SKM-1 (cell line): ENCODE results near the gene GALNT15.

ENCODE experiments used
- DNase-seq: peaks from one replicate; lab custom pipeline; 2025; ENCODE audit not compliant: unreplicated experiment; lab: John Stamatoyannopoulos, UW

Gene GALNT15

GRCh38 chr3:16174389-16174788 lies at the start of gene GALNT15:
Gene GALNT15 (plus strand): TSS chr3:16174680. CDS start chr3:16175152, 472 bp downstream.
- no peak for DNase-seq

- DNase-seq = no peak
Observed at GRCh38 chr3:16126634-16127033, 47.8 kb upstream of the GALNT15 start.

- DNase-seq = no peak
Observed at GRCh38 chr3:16127249-16127648, 47.2 kb upstream of the GALNT15 start.

DNA sequence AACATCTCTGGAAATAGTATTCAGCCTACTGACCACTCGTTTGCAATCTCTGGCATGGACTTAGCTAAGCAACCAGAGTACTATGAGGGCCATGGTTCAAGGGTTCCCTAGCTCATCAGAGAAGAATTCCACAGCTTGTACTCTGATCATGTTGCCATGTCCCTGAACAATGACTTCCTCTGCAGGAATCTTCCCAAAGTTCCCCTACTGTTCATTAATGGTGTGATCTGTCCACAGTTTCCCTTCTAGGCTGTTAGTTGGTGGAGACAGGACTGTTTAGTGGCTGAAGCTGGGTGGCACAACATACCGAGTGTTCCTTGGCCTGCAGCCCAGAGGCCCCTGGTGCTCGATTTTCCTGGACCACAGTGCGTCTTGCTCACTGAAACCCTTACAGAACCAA lies 44.4 kb upstream of the GALNT15 start:
- DNase-seq = no peak

DNA sequence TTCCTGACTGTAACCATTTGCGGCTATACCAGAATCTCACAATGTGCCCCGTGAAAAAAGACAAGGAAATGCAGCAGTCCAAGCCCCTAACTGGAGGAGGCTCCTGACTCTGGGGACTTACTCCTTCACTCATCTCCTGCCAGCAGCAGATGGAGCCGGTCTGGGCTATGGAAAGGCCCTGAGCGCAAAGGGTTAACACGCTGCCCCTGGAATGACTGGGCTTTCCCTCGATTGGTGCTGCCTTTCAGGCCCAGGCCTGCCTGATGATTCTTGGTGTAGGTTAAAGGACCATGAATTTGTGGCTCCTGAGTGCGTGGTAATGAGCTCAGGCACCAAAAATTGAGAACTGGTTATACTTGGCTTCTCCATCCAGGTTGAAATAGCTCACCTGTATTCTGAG lies 42.3 kb upstream of the GALNT15 start:
- DNase-seq = no peak

DNA sequence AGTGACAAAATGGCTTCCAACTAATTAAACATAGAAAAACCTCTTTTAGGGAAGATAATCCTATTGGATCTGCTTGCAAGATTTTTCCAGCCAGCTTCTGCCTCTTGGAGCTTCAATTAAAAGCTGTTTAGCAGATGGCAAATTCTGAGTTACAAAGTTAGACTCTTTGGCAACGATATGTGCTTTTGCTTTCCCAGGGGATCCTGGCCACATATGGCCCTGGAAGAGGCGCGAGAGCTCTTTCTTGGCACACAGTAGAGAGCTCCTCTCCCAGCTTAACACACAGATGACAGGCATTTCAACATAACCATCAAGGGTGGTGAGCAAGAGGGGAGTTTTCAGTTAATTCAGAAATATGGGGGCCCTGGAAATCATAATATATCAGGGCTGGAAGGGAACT lies 41.6 kb upstream of the GALNT15 start:
- no peak for DNase-seq

DNA sequence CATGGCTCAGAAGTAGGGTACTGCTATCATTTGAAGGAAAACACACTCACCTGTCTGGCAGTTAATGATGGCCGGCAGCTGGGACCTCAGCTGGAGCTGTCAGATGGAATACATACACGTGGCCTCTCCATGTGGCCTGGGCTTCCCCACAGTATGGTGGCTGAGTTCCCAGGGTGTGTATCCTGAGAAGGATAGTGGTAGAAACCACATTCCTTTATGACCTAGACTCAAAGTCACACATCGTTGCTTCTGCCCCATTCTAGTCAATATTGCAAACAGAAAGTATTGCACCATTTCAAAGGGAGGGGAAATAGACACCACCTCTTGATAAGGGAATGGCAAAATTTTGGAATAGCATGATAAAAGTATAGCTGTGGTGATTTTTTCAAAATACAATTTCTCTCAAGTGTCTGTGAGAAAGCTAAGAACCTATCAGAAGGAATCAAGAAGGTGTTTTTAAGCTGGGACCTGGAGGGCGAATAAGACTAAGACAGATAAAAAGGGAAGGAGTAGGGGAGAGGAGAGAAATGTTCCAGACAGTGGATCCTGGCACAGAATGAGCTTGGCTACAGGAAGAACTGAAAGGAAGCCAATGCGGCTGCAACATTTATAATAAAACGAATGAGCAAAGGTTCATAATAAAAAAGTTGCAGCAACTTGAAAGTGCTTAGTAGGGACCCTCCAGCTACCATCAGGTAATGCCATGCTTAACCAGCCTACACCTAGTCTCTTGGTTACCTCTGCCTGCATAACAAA lies 40.1 kb upstream of the GALNT15 start:
- no peak for DNase-seq

DNA sequence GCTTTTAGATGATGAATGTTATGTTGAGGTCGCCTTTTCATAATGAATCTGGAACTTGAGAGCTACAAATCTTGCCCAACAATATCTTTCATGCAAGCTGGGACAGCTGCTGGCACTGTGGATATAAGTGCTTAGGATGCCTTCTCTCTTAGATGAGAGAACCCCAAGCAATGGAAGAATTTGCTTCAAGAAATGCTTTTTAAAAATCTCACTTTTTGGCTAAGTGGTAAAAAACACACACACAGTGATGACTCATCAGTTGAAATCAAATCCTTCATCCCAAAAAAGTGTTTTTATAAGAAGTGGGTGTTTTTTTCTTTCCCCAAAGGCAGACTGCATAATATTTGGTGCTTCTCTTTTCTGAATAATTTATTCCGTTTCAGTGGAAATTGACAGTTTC lies 38.4 kb upstream of the GALNT15 start:
- DNase-seq = no peak

DNA sequence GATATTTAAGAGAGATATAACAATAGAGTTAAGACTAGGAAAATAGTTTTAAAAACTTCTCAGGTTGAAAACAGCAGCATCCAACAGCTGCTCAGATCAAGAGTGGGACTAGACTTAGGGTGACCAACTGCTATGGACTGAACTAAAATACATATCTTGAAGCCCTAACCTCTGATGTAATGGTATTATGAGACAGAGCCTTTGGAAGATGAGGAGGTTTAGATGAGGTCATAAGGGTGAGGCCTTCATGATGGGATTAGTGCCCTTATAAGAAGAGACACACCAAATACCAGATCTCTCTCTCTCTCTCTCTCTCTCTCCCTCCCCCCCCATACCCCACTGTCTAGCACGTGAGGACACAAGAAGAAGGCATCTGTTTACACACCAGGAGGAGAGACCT lies 37.4 kb upstream of the GALNT15 start:
- DNase-seq = no peak

DNA sequence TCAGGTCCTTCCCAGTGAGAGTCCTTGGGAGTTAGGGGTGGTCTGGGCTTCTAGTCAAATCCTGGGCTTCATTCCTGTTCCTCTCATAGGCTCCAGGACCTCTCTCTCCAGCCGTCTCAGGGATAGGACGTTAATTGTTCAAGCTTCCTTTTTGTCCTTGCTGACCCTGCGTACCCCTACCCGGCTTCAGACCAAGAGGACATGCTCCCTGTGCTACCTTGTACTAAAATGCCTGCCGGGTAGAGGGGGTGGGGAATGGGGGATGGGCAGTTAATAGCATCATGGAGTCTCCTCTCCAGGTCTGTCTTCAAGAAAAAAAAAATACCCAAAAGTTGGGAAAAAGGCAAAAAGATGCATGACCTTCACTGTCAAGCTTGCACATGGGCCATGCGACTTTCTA lies 36.5 kb upstream of the GALNT15 start:
- DNase-seq = no peak

DNA sequence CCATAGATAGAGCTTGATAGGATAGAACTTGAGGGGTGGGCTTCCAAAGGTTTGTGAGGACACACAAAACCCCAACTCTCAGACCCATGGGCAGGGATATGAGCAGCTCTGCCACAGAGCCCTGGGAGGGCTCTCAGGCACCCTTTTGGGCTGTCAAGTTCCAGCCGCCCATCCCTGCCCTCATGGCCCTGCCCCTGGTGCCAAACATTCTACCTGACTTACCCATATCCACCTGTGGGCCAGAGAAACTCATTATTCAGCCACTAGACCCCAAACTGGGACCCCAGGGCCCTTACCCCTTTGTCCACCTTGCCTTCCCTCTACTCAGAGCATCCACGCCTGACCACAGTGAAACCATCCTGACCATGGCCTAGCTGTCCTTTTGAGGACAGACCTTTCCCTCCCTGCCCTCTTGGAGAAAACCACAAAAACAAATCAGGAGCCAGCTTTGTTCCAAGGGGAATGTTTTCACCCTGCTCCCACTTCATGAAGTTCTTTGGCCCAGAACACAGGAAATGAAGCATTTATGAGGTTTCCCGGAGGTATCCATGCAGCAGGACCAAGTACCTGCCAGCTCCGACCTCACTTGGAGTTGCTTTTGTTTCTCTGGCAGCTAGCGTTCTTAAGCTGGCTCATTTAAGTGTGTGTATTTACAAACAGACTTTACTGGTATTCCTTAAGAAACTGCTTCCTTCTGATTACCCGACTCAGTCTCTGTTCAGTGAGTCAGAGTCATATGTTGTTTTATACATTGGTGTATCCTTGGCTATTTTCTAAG lies 34.2 kb upstream of the GALNT15 start:
- no peak for DNase-seq

- no peak for DNase-seq
Observed at GRCh38 chr3:16140894-16141285, 33.6 kb upstream of the GALNT15 start.

GRCh38 chr3:16142350-16143025 lies 32.0 kb upstream of the GALNT15 start:
- DNase-seq = no peak

DNA sequence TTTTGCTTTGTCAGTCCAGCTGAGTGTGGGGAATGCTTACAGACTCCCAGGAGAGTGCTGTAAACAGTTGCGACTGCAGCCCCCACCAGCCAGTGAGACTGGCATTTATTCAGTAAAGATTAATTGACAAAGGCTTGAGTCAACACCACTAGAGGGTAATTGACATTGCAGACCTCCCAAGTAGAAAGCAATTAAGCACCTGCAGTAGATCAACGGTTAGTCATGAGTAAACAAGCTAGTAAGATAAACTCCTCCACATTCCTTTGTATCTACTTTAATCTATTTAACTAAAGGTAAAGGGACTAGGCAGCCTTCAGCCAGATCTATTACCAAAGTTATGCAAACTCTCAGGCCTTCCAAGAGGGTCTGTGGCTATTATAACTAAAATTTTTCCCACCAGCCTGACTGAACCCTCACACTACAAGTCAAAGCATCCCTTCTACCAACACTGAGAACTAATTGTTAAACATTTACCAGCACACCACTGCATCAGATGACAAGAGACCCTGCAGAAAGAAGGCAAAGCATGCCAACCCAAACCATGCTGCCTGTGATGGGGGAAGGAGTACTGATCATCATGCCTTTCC lies 30.5 kb upstream of the GALNT15 start:
- DNase-seq = no peak

DNA sequence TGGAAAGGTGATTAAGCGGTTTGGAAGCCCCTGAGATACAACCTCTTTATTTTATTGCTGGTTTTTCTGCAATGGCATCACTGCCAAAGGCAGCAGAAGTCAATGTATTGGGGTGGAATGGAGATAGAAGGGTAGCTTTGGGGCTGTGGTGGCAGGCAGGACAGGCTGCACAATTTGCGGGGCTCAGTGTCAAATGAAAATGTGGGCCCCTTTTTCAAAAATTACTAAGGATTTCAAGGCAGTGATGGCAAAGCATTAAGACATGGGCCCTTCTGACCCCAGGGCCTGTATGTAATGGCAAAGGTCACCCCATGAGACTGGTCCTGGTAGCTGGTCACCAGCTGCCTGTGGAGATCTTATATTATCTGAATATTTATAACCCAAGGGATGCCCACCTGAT lies 29.3 kb upstream of the GALNT15 start:
- DNase-seq = no peak

DNA sequence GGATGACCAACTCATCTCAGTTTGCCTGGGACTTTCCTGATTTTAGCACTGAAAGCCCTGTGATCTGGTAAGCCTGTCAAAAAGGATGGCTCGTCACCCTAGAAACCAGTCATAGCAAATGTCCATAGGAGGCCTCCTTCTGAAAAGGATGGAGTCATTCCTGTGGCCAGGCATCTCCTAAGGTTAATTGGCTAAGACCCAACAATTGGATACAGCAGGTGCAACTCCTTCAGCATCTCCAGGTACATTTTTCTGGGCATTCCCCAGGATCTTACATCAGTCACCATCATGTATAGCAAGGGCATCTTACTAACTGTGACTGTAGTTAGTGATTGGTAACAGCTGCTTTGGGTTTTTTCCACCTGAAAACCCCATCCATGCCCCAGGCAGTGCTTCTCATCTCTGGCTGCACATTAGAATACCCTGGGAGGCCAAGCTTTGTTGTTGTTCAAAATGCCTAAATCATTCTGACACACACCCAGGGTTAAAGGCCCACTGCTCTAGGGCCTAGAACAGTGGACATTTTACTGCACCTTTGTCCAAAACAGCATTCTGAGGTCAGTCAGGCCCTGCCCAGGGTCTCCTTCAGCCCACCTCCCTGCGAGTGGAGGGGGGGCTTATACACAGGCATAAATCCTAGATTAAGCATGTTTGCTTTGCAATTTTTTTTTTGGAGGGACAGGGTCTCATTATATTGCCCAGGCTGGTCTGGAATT lies 28.3 kb upstream of the GALNT15 start:
- DNase-seq = no peak

DNA sequence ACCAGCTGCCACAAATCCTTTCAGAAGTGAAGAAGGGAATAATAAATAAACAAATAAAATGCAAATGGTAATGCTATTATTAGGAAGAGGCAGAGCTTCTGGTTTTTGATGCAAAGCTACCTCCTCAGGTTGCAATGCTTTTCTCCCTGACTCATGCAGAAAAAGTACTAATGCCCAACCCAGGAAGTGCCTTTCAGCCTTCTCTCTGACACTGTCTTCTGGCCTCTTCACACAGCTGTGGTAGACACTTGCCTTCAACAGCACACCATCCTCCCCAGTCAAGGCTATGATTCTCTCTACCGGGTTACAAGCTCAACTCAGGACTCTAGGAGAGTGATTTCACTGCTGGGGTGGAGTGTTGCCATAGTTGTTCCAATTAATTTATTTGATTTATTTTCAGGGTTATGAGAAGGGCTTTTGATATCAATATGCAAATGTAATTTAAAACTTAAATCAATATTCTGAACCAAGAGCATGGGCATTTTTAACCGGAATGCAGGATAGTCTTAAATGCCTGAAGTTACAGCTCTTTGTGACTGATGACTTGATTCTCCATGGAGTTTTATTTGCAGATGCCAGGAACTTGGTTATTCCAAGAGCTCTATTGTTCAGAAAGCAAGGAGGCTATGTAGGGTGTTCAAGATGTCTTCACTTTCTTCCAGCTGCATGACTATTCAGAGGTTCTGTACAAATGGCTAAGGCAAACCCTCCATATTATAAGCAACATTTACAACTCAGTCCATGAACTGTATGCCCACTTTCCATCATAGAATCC lies 27.1 kb upstream of the GALNT15 start:
- DNase-seq = no peak

DNA sequence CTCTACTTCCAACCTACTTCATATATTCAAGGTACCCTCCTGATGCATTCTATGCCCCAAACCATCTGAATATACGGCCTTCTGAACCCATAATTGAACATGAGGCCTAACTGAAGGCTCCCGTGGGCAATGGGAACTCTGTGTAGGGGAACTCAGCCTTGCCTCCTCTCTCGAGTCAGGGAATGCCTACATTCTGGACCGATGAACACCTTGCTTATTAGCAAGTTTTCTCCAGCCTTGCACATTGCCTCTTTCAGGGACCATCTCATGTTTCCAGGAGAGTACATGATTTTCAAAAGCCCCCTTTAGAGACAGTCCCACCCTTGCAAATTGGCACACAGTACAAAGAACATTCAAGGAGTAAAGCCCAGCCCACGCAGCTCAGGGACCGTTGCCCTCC lies 26.3 kb upstream of the GALNT15 start:
- DNase-seq = no peak

GRCh38 chr3:16148783-16149182 lies 25.7 kb upstream of the GALNT15 start:
- DNase-seq = no peak

DNA sequence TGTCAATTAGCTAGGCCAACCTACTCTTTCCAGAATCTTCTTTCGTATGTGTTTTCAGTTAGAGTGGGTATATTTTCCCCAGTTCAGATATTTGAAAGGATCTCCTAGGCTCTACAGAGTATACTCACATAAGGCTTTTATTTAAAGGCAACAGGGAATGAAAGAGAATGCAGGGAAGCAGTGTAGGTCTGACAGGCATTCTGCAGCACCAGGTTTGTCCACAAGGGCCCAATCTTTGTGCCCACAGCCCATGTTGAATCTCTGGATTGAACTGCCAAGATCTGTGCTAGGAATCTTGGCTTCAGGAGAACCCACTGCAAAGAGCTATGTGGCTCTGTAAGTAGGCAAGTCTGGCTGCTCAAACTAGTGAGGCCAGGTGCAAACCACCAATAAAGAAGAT lies 24.2 kb upstream of the GALNT15 start:
- no peak for DNase-seq
